Activated CD4-positive, alpha-beta T cell treated with anti-CD3 and anti-CD28 coated beads, Interleukin-2, amount 50 U/mL, for 1 hour (primary cell): ENCODE data around the gene UNC45A.

ENCODE experiments used
- DNase-seq: peaks from one replicate; pipeline ENCODE4 v3.0.0-alpha.2; 2020

UNC45A gene

DNA sequence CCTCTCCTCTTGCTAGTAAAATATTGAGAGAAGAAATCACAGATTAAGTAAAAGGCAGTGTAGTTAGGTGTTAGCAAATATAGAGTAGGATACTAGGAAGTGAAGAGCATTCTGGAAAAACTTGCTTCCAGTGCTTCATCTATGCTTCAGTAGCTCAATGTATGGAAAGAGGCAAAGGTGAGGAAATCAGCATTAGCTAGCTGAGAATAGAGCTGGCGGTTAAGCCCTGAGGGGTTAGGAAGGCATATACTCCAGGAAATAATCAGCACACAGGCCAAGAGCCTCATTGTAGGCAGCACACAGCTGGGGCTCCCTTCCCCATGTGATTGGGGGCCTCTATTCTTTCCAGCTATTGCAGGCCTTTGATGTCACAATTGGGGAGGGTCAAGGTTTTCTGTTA is 33.3 kb downstream of the UNC45A start:
- DNase-seq = no peak

DNA sequence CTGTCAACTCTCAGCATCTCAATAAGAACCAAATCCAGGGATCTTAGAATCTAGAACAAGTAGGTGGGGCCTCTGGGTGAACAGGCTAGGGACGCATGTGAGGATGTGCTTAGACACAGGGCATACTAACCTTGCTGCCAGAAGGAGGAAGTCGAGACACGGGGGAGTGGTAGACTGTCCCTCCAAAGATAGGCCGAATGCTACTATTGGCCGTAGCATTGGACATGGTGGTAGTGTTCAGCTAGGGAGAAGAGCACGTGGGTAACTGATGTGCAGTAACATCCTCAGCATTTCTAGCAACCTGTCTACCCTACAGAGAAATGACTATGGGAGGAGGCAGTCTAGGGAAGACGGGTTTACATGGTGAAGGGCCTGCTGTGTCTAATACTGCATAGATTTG is 35.2 kb downstream of the UNC45A start:
- no peak for DNase-seq

DNA sequence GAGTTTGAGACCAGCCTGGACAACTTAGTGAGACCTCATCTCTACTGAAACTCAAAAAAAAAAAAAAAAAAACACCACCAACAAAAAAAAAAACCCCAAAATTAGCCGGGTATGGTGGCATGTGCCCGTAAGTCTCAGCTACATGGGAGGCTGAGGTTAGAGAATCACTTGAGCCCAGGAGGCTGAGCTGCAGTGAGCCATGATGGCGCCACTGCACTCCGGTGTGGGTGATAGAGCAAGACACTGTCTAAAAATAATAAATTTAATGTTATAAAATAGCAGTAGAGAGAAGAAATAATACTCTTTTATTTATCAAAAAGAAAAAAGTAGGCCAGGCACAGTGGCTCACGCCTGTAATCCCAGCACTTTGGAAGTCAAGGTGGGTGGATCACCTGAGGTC is 37.0 kb downstream of the UNC45A start:
- DNase-seq = no peak

DNA sequence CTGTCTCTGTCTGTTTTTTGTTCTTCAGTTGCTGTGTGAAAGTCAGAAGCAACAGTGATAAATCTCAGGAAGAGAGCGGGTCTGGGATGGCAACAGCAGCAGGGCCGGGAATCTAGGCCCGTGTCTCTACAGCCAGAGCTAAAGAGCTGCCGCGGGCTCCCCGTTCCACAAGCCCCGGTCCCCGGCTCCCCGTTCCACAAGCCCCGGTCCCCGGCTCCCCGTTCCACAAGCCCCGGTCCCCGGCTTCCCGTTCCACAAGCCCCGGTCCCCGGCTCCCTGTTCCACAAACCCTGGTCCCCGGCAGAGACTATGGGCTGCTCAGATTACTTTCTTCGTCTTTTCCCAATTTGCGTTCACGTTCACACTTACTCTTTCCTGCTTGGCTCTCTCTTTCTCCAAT is 39.1 kb downstream of the UNC45A start:
- no peak for DNase-seq

DNA sequence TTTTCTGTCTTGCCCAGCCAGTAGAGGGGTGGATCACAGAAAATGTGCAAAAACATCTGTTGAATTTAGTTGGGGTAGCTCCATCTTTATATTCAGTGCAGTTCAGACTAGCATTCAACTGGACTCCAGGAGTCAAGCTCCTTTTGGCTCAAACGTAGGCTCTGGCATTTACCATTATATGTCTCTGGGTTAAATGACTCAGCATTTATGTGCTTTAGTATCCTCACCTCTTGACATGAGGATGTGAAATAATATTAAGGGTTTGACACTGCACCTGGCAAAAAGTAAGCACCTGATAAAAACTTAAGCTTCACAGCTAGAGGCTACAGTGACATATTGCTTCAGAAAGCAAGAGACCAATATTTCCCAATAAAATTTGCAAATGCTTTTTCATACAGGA is 44.5 kb downstream of the UNC45A start:
- DNase-seq = no peak

DNA sequence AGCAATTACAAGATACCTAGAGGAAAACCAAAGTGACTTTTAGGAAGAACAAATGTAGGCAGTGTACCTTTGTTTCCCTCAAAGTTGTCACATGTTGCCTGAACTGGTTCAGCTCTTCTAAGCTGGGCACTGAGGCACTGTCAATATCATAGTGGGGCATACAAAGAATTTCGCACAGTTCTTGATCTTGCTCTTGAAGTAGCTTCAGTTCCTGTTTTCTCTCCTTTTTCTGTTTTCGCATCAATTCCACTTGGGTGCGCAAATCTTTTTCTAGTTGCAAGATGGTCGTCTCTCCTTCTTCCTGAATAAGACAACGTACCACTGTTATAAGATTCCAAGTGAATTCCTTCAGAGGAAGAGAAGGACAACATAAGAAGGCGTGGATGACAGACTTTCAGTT is 46.6 kb downstream of the UNC45A start:
- DNase-seq = no peak

DNA sequence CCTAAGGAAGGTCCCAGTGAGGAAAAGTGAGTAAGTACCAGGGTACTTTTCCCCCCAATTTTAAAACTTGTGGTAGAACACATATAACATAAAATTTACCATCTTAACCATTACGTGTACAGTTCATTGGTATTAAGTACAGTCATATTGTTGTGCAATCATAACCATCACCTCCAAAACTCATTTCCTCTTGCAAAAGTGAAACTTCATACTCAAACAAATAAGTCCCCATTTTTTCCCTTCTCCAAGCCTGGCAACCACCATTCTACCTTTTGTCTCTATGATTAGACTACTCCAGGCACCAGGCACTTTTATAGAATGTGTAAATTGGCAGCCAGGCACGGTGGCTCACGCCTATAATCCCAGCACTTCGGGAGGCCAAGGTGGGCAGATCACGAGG is 47.0 kb downstream of the UNC45A start:
- no peak for DNase-seq

DNA sequence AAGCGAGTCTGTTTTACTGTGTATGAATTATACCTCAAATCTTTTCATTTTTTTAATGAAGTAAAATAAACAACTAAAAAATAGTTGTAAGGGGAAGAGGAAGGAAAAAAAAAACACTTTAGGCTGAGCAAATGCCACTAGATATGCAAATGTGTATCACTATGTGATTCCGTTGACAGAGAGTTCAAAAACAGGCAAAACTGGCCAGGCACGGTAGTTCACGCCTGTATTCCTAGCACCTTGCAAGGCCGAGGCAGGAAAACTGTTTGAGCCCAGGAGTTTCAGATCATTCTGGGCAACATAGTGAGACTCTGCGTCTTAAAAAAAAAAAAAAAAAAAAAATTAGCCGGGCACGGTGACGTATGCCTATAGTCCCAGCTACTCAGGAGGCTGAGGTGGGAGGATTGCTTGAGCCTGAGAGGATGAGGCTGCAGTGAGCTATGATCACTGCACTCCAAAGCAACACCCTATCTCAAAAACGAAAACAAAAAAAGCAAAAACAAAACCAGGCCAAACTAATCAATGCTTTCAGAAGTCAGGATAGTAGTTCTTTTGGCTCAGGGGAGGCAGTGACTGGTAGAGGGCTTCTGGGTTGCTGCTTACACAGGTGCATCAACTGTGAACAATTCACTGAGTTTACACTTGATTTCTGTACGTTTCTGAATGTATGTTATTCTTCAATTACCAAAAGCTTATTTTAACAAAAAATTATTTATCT is 51.9 kb downstream of the UNC45A start:
- no peak for DNase-seq

DNA sequence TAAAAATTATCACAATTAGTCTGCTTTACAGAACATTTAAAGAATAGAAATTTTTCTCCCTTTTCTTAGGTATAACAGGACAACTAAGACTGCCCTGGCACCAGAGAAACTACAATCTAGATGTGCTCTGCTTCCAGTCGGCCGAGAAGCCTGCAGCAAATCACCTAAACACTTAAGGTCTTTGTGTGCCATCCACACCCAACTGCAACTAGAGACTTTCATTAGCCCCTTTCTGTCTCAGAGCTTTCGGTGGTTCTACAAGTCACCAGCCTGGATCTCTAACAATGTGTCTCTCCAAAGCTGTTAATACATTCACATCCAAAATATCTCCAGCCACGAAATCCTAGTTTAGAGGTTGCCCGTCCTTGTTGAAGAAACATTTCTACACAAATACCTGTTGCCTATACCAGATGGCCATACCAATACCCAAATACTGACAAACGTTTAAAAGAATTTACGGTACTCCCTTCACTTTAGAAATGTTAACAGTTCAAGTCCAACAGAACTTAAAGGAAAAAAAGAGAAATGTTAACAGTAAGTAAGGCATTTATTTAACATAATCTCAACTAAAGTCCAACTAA is 52.6 kb downstream of the UNC45A start:
- DNase-seq = no peak

DNA sequence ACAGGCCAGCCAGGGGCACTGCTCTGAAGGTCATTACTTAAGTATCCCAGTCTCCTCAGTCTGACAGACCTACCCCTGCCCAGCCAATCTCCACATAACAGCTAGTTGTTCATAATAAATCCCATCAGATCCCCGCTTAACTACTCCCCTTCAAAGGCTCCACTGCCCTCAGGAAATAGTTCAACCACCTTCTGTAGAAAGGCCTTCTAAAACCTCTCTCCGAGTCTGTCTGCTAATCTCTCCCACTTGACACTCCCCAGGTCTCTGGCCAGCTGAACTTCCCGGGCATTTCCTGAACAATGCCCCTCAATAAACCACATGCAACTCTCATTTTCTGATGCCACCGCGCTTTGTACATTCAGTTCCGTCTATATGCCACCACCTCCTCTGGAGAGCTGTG is 53.2 kb downstream of the UNC45A start:
- no peak for DNase-seq

DNA sequence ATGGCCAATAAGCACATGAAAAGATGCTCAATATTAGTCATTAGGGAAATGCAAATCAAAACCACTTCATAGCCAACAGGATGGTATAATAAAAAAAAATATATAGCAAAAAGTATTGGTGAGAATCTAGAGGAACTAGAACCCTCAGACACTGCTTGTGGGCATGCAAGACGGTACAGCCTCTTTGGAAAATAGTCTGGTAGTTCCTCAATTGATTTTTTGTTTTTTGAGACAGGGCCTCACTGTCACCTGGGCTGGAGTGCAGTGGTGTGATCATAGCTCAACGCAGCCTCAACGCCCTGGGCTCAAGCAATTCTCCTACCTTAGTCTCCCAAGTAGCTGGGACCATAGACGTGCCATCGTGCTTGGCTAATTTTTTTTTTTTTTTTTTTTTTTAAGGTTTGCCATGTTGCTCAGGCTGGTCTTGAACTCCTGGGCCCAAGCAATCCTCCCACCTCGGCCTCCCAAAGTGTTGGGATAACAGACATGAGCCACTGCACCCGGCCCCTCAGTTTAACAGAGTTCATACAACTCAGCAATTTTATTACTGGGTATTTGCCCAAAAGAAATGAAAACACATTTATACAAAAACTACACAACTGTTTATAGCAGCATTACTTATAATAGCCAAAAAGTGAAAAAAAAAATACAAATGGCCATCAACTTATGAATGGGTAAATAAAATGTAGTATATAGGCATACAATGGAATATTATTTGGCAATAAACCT is 54.1 kb downstream of the UNC45A start:
- no peak for DNase-seq

DNA sequence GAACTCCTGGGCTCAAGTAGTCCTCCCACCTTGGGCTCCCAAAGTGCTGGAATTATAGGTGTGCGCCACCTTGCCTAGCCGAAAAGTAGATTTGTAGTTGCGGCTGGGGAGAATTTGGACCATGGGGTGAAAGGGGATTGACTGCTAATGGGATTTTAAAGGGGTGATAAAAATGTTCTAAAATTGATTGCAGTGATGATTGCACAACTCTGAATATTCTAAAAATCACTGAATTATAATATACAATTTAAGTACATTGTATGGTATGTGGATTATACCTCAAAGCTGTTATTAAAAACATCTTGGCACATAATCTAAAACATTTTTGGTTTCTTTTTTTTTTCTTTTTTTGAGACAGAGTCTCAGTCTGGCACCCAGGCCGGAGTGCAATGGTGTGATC is 55.4 kb downstream of the UNC45A start:
- DNase-seq = no peak

DNA sequence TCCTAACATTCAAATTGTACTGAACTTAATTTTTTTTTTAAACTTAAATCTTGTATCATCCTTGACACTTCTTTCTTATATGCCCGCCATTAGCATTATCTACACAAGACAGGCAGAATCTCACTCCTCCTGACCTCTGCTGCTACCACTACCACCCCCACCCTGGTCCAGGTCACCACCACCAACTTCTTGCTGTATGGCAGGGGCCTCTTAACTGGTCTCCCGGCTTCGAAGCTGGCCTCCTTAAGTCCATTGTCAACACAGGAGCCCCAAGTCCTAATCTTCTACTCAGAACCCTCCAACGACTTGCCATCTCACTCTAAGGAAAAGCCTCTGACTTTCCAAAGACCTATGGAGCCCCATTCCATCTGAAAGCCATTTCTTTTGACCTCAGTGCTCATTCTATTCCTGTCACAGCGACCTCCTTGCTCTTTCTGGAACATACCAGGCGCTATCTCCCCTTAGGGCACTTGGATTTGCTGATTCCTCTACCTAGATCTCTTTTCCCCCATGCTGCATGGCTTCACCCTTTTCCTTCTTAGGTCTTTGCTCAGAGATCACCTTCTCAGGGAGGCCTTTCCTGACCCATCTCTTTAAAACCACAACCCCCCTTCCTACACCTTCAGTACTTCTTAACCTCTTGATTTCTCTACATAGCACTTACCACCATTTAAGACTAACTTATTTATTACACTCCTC is 56.7 kb downstream of the UNC45A start:
- DNase-seq = no peak

DNA sequence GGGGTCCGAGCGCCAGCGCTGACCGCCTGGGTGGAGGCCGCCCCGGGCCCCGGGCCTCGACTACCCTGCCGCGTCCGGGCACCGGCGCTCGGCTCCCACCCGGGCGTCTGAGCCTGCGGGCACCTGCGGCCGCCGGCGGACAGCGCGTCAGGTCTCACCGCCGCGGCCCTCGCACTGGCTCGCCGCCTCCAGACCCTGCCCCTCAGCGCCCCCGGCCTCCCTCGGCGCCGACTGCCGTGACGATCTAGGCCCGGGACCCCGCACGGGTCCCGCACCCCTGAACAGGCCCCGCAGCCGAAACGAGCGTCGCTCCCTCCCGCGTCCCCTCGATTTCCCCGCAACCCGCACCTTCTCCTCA is 59.0 kb downstream of the UNC45A start:
- no peak for DNase-seq

DNA sequence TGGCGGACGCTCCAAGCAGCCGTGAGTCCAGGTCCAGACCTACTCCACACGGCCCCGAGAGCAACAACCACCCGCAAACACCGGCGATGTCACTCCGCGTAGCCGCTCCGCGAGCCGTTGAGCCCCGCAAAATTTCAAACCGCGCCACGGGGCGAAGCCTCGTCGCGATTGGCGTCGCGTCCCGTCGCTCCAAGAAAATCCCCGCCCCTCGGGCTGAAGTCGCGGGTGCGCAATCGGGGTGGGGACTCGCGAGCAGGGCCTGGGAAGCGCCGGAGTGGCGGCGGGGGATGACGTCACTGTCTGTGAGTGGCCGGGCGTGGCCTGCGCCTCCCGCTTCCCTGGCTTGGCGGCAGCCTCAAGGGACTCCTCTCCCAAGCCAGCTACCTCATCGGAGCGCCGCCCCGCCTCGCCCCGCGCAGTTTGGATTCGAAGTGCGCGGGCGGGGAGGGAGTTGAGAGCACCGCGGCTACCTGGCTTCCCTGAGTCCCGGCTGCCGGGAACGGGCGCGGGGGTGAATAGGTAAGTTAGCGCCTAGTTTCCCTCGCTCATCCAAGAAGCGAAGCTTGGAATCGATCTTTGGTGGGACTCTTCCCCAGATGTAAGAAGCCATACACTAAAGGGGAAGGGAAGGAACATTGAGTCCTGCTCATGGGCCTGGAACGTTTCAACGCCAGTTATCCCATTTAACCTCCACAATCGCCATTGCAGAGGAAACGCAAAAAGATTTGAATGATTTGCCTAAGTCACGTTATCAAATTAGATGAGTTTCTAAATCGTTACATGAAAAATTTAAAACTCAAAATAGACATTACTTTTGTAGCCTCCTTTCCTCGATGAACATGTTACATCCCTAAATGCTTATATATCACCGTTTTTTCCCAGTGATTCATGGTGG is 59.6 kb downstream of the UNC45A start, which contains the start of gene PRC1:
Gene PRC1, minus strand, starts transcription at position 119 of the 895 bp plus-strand sequence. Its CDS starts 118 bp downstream, at position 1.
- peak; percentile 97 for DNase-seq

DNA sequence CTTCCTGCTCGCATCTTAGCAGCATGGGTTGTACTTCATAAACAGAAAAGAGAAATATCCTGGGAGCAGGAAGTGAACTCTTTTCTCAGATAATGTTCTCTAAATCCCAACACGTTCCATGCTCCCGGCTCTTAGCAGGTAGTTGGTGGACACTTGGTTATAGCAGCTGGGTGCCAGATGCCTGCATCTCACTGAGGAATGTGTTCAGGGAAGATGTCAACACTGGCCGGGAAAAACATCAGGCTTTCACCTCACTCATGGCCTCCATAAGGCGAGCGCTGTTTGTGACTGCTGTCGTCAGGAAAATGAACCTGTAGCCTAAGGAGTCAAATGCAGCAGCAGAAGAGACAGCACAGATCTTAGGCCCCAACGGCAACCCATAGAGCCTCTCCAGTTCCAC is 63.7 kb downstream of the UNC45A start:
- no peak for DNase-seq

DNA sequence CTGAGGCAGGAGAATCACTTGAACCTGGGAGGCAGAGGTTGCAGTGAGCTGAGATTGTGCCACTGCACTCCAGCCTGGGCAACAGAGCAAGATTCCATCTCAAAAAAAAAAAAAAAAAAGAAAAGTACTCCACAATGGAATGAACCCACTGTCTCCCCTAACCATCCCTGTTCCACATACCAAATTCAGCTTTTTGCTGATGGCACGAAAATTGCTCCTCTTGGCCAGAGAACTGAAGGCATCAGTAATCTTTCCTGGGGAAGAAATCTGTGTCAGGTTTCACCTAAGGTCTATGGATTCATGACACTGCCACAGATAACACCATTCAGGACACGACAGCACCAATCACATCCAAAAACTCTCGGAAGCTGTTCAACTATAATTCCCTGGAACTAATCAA is 66.1 kb downstream of the UNC45A start:
- no peak for DNase-seq
